HG03066 (cell line): Measurements from ENCODE around the gene CELF1.

ENCODE experiments used
- ATAC-seq: cut with Tn5 transposase; IDR thresholded peaks from one replicate; pipeline ENCODE4 v1.9.1; 2021; ENCODE audit warnings: low read depth; ENCODE audit not compliant: unreplicated experiment

CELF1 gene

GRCh38 chr11:47460571-47461235 lies 92.2 kb downstream of the CELF1 start:
- no peak for ATAC-seq

GRCh38 chr11:47454258-47454671 lies 98.7 kb downstream of the CELF1 start:
- peak; percentile 71 for ATAC-seq

GRCh38 chr11:47453365-47453764 lies 99.6 kb downstream of the CELF1 start:
- no peak for ATAC-seq

DNA sequence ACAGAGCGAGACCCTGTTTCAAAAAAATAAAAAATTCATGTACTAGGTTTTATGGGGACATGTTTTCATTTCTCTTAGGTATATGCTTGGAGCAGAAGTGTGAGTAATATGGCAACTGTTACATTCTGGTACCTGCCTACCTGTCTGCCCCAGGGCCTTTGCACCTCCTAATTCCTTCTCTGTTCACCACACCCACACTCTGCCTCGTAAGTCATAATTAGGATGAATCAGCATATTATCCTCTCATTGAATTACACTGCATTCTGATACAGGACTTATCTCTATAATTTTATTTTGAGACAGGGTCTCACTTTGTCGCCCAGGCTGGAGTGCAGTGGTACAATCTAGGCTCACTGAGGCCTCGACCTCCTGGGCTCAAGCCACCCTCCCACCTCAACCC lies 100.9 kb downstream of the CELF1 start:
- ATAC-seq, result no peak

DNA sequence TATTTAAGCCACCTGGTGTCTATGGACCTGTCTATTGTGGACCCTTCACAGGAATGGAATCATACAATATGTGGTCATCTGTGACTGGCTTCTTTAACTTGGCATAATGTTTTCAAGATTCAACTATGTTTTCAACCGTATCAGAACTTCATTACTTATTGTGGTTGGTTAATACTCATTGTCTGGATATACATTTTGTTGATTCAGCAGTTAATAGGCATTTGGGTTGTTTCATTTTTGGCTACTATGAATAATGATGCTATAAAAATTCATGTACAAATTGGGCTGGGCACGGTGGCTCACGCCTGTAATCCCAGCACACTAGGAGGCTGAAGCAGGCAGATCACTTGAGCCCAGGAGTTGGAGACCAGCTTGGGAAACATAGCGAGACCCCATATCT lies 101.5 kb downstream of the CELF1 start:
- ATAC-seq, result no peak

DNA sequence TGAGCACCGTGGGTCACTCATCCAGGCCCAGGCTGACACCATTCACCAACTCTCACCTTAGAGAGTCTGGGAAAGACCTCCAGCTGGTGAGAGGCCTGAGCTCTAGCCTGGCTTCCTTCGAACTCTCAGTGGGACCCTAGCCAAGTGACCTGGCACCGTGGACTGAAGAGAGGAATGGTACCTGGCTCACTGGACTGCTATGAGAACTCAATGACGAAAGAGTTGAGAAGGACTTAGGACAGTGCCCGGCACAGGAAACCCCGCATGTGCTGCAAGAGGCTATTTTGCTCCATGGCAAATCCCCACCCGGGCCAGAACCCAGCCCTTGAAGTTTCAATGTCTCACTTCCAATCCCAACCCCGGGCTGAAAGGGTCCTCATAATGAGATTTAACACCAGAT lies 103.4 kb downstream of the CELF1 start:
- no peak for ATAC-seq

GRCh38 chr11:47448566-47449427 lies 104.1 kb downstream of the CELF1 start, which contains the start of gene RAPSN:
TSS of gene RAPSN (minus strand) at chr11:47449136. CDS start at chr11:47448964, 172 bp downstream.
- no peak for ATAC-seq

DNA sequence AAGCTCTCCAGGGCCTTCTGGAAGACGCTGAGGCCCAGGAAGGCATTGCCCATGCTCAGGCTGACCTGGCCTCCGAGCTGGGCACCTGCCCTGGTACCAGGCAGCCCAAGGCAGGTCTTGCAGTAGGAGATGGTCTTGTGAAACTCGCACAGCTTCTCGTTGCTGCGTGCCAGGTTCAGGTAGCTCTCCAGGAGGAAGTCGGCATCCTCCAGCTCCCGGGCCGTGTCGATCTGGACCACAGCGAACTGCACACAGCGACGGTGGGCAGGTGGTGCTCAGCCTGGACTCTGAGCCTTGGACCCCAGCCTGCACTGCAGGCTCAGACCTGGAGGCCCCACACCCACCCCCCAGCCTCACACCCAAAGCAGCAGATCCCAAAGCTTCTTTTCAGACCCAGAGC lies 105.0 kb downstream of the CELF1 start:
- ATAC-seq, result no peak

DNA sequence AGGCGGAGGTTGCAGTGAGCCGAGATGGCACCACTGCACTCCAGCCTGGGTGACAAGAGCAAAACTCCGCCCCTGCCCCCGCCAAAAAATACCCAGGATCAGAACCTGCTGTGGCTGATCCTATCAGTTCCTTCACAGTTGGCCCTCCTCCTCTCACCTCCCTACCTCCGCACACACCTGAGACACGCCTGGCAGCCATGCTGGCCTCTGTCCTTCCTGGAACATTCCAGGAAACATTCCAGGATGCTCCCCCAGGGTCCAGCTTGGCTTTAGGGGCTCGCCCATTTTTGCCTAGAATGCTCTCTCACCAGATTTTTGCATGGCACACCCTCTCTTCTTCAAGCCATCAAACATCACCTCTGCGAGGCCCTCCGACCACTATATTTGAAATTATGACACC lies 106.1 kb downstream of the CELF1 start:
- ATAC-seq, result no peak

DNA sequence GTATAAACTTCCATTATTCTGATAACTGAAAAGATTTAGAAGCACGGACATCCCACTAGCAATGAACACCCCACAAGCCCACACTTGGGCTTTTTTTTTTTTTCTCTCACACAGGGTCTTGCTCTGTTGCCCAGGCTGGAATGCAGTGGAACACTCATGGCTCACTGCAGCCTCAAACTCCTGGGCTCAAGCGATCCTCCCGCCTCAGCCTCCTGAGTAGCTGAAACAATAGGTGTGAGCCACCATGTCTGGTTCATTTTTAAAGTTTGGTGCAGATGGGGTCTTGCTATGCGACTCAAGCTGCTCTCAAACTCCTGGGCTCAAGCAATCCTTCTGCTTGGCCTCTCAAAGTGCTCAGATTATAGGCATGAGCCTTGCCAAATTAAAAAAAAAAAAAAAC lies 107.1 kb downstream of the CELF1 start:
- ATAC-seq, result no peak

- ATAC-seq, result no peak
Observed at GRCh38 chr11:47443817-47444216, 109.1 kb downstream of the CELF1 start.

GRCh38 chr11:47443028-47443700 lies 109.8 kb downstream of the CELF1 start:
- no peak for ATAC-seq

DNA sequence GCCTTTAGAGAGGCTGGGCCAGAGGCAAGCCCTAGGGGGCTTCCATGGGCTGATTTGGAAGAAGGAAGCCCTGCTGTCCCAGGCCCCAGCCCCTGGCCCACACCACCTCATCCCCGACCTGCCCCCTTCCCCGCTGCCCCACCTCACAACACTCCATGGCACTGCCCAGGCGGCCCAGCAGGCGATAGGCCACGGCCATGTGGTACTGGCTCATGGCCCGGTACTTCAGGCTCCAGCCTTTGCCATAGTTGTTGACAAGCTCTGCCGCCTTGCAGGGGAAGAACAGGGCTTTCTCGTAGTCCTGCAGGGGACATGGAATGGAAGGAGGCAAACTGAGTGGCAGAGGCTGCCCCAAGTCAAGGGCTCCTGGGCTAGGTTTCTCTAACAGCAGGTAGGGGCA lies 110.4 kb downstream of the CELF1 start:
- ATAC-seq, result no peak

DNA sequence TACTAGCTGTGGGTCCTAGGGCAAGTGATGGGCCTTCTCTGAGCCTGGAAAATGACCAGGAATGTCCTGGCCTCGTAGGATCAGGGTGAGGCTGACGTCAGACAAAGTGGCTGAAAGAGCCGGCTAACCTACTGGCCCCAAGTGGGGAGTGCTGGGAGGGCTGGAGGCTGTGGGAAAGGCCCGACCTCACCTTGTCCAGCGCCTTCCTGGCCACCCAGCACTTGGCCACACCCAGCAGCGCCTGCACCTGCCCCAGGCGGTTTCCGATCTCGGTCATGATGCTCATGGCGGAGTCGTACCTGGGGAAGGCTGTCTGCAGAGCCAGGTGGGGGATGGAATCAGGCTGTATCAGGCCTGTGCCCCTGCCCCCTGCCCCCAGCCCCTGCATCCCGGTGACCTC lies 111.5 kb downstream of the CELF1 start:
- no peak for ATAC-seq

DNA sequence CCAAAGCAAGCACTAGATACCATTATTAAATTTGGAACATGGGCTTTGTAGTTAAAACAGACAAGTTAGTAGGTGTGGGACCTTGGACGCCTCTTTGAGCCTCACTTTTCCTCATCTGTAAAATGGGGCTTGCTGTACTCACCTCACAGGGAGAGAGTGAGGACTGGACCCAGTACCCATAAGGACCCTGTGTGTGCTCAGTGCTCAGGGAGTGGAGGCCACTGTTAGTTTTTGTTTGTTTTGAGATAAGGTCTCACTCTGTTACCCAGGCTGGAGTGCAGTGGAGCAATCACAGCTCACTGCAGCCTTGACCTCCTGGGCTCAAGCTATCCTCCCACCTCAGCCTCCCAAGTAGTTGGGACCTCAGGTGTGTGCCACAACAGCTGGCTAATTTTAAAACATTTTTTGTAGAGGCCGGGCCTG lies 112.9 kb downstream of the CELF1 start:
- ATAC-seq, result no peak

DNA sequence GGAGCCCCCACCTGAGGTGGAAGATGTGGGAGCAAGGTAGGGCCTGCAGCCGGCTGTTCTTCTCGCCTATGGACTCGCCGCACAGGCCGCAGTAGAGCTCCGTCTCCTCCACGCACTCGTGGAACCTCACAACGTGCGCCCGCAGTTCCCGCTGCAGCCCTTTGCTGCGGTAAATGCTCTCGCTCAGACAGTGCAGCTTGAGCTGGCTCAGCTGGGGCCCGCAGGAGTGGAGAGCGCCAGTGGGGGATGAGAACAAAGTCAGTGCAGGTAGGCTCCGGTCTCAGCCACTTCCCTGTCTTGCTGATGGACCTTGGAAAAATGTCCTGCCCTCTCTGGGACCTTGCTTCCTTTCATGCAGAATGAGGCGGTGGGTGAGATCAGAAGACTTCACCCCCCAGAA lies 114.2 kb downstream of the CELF1 start:
- no peak for ATAC-seq

- ATAC-seq, result no peak
Observed at GRCh38 chr11:47437746-47438418, 115.0 kb downstream of the CELF1 start.

- ATAC-seq, result no peak
Observed at GRCh38 chr11:47437218-47437745, 115.7 kb downstream of the CELF1 start.

DNA sequence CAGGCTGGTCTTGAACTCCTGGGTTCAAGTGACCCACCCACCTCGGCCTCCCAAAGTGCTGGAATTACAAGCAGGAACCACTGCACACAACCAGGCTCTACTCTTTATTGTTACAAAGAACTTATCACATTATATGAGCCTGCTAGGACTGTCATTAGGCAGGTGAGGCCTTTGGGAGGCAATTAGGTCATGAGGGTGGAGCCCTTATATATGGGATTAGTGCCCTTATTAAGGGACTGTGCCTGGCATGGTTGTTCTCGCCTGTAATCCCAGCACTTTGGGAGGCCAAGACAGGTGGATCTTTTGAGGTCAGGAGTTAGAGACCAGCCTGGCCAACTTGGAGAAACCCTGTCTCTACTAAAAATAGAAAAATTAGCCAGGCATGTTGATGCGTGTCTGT lies 116.2 kb downstream of the CELF1 start:
- ATAC-seq, result no peak

GRCh38 chr11:47435687-47436086 lies 117.2 kb downstream of the CELF1 start:
- ATAC-seq, result no peak
